ENCODE results near the gene LSM11.
"Not testable (repeated sequence)": the region's sequence is repeated elsewhere in the genome, so short reads cannot be mapped to it uniquely, and the experiment has no call there.

LSM11 gene

GRCh38 chr5:157721159-157721558 lies 22.4 kb upstream of the LSM11 start:
- no peak overlapping the region for H3K4me3 ChIP-seq (ENCODE audit: low read depth, low read length)
- no peak for TF ChIP-seq CTCF (IDR thresholded peaks at IDR 0.05; ENCODE audit: low read depth, low read length)
- H3K36me3 ChIP-seq: no peaks in the 10 kb centered on the region
- no peaks in the 10 kb centered on the region for H3K4me1 ChIP-seq
- no peaks in the 10 kb centered on the region for H3K27me3 ChIP-seq
- DNase-seq: no peak
- no peaks in the 10 kb centered on the region for H3K9me3 ChIP-seq

- H3K36me3 ChIP-seq; DNase-seq; H3K4me3 ChIP-seq (ENCODE audit: low read depth, low read length); H3K27me3 ChIP-seq; H3K9me3 ChIP-seq; H3K4me1 ChIP-seq: not testable (repeated sequence)
These were observed 20.6 kb upstream of the LSM11 start for GRCh38 chr5:157722895-157723294.

- not testable (repeated sequence) for H3K27me3 ChIP-seq; DNase-seq; H3K36me3 ChIP-seq; H3K9me3 ChIP-seq; H3K4me1 ChIP-seq; H3K4me3 ChIP-seq (ENCODE audit: low read depth, low read length)
These were observed 16.9 kb upstream of the LSM11 start for GRCh38 chr5:157726607-157727006.

- not testable (repeated sequence) for H3K4me1 ChIP-seq
These were observed 15.7 kb upstream of the LSM11 start for GRCh38 chr5:157727858-157728257.

GRCh38 chr5:157729858-157730257 lies 13.7 kb upstream of the LSM11 start:
- no peak for TF ChIP-seq CTCF (IDR thresholded peaks at IDR 0.05; ENCODE audit: low read depth, low read length)
- DNase-seq: no peak
- H3K9me3 ChIP-seq: no peaks in the 10 kb centered on the region
- H3K4me1 ChIP-seq: peaks cover 3% of the 10 kb centered on the region; the same call in 1 of the 2 replicates
- peaks cover 9% of the 10 kb centered on the region for H3K36me3 ChIP-seq
- no peak overlapping the region for H3K4me3 ChIP-seq (ENCODE audit: low read depth, low read length)
- no peaks in the 10 kb centered on the region for H3K27me3 ChIP-seq

More at GRCh38 chr5:157727858-157728257, 15.7 kb upstream of the LSM11 start:
- H3K27me3 ChIP-seq; H3K36me3 ChIP-seq; H3K4me3 ChIP-seq (ENCODE audit: low read depth, low read length); DNase-seq; H3K9me3 ChIP-seq: not testable (repeated sequence)

- Histone ChIP-seq H3K27me3 (no peaks in the 10 kb centered on the region), H3K4me3 (ENCODE audit: low read depth, low read length) (peak overlapping the region; percentile 74), H3K36me3 (peaks cover 15% of the 10 kb centered on the region), H3K9me3 (no peaks in the 10 kb centered on the region), H3K4me1 (peaks cover 3% of the 10 kb centered on the region; the same call in 1 of the 2 replicates)
- no peak for DNase-seq
- no peak for TF ChIP-seq CTCF (IDR thresholded peaks at IDR 0.05; ENCODE audit: low read depth, low read length)
These were observed 12.6 kb upstream of the LSM11 start for GRCh38 chr5:157730900-157731271.

- Histone ChIP-seq H3K4me1 (peaks cover 3% of the 10 kb centered on the region; the same call in 1 of the 2 replicates), H3K9me3 (no peaks in the 10 kb centered on the region), H3K27me3 (no peaks in the 10 kb centered on the region), H3K4me3 (ENCODE audit: low read depth, low read length) (peak within 1 kb of the TSS; percentile 74), H3K36me3 (peaks cover 18% of the 10 kb centered on the region)
- TF ChIP-seq CTCF (IDR thresholded peaks at IDR 0.05; ENCODE audit: low read depth, low read length): no peak
- peak; percentile 99 for DNase-seq
These were observed 12.0 kb upstream of the LSM11 start, which contains the start of gene THG1L for GRCh38 chr5:157731272-157732129. TSS of gene THG1L (plus strand) at chr5:157731420. CDS start at chr5:157731441, 21 bp downstream.
